HG03175 (cell line): Measurements from ENCODE around the gene HOXB5.
A peak's percentile ranks its signal among the peaks of the same experiment; 100 is the strongest.

Experiments
- ATAC-seq: cut with Tn5 transposase; IDR thresholded peaks from one replicate; pipeline ENCODE4 v1.9.1; 2021; ENCODE audit warnings: mild to moderate bottlenecking, moderate library complexity; ENCODE audit not compliant: unreplicated experiment

Gene HOXB5

DNA sequence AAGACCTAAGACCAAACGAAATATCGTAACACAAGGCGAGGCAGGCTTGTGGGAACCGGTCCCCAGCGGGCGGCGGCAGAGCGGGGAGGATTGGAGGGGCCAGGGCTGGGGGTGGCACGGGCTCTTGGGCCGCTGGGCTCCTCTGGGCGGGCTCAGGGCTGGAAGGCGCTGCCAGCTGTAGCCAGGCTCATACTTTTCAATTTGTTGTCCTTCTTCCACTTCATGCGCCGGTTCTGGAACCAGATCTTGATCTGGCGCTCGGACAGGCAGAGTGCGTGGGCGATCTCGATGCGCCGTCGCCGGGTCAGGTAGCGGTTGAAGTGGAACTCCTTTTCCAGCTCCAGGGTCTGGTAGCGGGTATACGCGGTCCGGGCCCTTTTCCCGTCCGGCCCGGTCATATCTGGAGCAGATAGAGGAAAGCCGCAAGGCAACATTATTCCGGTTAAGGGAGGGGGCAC lies 1.5 kb downstream of the HOXB5 start:
- no peak for ATAC-seq

DNA sequence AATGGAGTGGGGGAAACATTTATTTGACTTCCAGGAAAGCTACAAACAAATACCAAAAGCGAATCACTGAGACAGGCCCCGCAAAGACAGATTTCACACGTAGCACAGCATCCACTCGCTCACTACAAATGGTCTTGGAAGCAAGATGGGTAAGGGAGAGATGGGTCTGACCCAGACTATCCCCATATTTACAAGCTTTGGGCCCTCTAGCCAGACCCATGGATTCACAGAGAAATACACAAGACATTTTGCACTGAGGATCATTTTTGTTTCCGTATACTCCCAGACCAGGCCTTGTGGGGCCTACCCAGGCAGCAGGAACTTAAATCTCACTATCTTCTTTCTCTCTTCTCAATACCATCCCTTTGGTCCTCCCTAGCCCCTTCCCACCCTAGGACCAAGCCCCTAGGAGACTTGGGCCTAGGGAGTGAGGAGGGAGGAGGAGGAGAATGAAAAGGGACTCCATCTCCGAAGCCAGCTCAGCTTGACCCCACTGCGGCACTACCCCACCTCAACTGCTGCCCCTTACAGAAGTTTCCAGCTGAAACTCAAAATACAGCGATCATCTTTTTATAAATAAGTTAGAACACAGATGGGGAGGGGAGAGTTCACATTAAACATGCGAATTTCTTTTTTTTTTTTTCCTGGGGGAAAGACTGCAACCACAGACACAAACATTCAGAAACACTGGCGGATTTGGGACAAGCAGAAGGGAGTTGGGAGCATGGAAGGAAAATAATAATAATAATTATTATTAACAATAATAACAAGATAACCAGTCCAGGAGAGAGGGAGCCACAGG lies 2.1 kb downstream of the HOXB5 start:
- ATAC-seq = no peak

DNA sequence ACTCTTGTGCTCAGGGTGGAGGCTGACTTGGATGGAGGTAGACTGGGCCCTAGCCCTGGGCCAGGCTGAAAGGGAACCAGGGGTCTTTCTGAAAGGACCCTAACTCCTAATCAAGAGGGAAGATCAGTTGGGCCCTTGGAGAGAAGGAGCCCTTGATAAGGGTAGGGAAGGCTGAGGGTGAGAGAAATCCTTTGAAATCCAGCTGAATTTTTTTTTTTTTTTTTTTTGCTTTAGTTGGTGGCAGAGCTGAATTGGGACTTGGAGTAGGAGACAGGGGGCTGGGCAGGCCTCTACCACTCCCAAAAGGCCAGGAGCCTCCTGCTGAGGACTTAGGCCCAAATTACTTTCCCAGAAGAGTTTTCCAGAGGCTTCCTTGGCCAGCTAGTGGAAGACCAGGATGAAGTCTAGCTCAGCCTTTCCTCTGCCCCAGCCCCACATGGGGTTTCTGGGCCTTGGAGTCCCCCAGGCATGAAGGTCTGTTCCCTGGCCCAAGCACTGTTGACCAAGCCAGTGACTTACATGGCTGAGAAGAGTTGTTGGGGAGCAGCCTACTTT lies 2.9 kb downstream of the HOXB5 start:
- no peak for ATAC-seq

DNA sequence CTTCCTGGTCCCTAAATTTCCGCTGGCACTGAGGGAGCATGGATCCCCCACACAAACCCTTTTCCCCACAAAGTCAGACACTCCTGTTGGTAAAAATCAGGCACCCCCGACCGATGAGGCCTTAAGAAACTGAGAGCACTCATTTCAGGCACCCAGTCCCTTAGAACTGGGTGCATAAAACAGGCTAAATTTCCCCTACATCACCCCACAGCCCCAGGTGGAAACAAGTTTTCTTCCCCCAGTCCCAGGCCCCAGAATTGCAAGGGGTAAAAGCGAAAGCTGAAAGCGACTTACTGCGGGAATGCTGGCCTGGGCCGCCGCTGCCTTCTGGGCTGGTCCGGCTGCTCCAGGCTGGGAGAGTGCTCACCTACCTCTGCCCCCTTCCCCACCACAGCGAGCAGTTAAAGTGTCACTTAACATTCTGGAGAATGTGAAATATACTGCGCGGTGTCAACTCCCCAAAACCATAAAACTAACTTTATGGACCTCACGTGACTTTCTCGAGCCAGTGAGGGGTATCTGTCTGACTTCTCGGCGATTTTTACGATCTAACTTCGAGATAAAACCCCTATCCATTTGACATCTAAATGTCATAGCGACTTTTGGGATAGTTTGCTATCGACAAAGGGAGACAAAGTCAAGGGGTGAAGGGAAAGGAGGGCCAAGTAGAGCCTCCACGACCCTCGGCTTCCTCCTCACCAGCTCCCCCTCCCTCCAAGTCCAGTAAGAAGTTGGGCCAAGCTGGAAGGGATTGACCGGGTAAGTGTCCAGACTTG lies 3.6 kb downstream of the HOXB5 start, which contains the start of gene HOXB3:
TSS of gene HOXB3 (minus strand) at position 411 of the 776 bp plus-strand sequence. CDS start 37,767 bp downstream, outside the sequence.
- no peak for ATAC-seq

DNA sequence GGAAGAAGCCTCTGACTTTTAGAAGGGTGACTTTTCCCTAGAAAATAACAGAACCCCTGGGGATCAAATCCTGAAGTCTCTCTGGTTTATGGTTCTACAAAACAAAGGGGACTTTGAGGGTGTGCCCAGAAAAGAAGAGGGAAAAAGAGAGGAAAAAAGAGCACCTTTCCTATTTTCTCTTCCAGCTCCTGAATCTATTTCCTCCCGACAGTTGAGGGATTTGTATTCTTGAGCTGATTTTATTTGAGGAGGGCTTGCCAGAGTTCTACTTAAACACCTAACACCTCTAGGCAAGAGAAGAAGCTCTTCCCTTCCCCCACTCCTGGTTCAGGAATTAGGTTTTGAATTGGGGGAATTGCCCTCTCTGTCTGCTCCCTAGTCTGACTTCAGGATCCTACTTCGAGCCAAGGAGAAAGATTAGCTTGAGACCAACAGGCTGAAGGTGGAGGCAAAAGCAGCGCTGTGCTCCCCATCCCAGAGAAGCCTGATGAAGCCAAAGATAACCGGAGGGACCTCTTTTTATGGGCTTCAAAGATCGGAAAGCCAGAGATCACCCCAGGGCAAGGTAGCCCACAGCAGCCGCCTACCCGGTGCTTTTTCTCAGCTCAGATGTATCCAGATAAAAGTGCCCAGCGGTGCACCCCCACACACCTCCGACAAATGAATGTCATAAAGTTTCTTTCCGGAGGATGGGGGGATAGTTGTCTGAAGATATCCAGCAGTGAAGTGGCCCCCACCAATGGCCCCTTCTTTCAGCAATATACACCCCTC lies 4.3 kb downstream of the HOXB5 start:
- ATAC-seq = no peak

DNA sequence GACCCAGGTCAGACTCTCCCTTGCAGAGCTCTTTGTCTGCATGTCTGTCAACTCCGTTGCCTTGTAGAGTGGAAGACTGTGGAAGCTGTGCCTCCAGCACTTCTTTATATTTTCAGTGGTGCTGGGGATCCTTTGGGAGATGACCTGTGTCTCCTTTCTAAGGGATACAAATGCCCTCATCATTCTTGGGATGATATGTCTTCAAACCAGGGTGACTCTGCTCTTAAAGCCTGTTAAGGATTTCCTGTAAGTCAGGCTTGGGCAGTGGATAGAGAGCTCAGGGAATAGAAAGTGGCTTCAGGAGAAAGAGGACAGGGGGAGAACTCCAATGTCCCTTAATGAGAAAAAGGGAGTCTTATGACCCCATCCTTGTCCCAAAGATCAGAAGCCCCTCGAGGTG lies 5.1 kb downstream of the HOXB5 start:
- ATAC-seq = no peak

DNA sequence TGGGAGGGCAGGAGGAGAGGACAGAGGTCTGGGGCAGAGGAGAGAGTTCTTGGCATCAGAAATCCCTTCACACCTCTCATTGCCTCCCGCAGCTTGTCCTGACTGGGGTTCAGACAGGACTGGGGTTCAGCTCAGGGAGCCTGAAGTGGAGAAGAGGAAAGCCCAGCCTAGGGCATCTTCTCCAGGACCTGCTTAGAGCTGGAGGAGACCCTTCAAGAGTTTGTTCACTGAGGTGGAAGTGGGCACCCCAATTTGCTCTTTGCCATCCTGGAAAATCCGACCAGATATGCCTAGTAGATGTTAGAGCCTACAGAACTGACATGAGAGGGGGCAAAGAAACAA lies 5.5 kb downstream of the HOXB5 start:
- ATAC-seq = no peak

DNA sequence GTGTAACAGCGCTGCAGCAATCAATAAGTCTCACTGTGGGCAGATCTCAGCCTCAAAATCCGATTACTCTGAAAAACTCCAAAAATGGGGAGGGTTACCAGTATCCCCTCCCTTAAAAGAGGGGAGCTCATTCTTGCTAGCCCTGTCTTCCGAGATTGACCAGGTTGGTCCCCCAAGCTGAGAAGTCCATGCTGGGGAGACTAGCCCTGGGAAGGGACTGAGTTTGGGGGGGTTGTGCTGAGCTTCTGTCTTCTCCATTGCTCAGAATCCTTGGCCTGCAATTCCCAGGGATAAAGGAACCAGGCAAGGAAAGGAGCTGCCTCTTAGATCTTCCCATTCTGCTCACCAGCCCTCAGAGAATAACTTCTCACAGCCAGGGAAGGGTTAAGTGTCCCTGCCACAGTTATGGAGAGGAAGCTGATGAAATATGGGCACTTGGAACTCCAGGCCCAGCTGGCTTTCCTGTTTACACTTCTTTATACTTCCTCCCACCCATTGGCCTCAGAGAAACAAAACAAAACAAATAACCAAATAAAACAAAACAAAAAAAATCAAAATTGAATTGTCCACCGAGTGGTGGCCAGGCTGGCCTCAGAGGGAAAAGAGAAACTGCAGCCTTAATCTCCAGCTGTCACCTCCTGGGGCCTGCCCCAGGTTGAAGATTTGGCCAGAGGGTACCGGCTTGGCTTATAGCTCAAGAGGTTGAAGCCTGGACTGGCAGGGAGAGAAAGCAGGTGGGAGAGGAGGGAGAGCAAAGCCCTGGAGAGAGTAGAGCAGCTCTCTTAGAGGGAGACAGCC lies 6.1 kb downstream of the HOXB5 start:
- no peak for ATAC-seq

DNA sequence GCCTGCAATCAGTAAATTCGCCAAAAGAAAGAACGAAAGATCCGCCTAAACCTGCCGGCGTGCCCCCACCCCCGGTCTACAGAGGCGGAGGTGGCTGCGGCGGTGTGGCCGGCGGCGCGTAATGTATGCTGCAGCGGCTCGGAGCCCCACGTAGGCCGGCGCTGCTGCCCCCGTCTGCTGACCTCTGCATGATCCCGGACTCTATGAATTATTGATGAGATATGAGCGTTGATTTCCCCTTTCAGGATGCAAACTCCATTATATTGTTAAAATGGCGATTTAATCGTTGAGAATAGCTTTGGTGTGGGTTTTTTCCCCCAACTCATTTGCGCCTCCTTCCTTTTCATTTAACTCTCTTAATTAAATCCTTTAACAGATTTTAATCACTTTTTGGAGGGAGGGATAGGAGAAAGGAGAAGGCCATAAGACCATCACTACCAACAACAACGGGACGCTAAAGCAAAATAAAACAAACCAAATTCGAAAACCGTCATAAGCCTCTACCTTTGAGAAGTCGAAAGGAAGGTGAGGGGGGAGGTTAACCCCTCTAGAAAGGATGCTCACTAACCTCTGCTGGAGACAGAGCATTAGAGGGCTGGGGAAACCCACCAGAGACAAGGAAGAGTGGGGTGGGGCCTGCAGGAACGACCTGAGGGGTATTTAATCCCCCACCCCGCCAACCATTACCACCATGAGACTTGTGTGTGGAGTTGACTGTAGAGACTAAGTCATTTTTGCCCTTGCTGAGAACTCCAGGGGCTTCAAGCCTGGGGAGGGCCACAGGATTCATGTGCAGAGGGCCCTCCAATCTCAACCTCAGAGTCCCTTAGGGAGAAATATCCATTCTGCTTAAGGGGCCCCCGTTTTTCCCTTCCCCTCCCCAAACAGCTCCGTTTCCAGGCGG lies 7.0 kb downstream of the HOXB5 start:
- no peak for ATAC-seq

DNA sequence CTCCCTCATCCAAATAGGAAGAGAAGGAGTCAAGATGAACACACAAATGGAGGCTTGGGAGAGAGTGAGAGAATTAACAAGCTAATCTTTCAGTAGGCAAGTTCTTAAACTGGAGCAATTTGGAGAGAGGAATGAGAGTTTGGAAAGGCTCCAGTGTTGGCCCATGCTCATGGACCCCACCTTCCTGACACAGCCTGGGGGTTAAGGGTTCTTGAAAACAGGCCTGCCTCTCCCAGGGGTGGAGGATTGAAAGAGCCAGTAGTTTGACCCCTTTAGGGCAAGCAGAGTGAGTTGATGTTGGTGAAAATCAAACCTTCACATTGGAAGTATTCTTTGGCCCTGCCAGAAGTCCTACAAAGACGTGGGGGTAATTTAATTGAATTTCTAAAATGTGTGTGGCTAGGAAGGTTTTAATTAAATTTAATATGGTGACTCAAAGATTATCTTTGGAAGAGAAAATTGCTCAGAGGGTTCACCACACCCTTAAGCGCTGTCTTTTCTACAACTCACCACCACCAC lies 9.3 kb downstream of the HOXB5 start:
- ATAC-seq = no peak

DNA sequence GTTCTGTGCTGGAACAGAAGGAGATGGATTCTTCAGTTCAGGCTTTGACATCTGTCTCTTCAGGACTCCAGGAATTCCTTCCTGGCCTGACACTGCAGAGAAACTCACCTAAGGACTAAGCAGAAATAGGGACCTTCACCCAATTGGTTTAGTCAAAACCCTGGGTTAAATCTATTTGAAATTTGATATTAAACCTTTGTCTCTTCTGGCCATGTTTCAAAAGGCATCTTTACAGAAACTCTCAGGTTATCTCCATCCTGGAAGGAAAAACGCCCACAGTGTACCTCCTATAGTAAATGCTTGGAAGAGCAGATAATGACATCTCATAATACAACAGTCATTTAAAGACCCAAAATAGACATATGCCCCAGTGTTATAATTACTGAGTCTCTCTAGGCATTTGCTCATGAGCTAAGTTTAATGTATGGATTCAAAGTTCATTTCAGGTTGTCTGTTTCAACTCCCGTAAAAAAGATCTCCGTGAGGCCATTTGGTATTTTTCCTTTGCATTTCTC lies 9.8 kb downstream of the HOXB5 start:
- no peak for ATAC-seq

DNA sequence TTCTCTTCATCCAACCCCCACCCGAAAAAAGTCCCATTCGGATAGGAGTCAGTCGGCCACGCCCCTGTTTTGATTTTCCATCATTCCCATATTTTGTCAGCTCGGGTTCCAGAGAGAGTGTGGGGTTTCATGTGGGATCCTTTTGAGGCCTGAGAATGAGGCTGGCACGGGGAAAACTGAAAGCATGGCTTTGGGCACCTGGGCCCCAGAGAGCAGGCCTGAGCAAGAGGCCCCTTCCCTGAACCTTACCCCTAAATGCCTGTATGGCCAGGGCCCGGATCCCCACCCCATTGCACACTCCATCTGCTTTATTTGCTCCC lies 10.9 kb downstream of the HOXB5 start:
- no peak for ATAC-seq

DNA sequence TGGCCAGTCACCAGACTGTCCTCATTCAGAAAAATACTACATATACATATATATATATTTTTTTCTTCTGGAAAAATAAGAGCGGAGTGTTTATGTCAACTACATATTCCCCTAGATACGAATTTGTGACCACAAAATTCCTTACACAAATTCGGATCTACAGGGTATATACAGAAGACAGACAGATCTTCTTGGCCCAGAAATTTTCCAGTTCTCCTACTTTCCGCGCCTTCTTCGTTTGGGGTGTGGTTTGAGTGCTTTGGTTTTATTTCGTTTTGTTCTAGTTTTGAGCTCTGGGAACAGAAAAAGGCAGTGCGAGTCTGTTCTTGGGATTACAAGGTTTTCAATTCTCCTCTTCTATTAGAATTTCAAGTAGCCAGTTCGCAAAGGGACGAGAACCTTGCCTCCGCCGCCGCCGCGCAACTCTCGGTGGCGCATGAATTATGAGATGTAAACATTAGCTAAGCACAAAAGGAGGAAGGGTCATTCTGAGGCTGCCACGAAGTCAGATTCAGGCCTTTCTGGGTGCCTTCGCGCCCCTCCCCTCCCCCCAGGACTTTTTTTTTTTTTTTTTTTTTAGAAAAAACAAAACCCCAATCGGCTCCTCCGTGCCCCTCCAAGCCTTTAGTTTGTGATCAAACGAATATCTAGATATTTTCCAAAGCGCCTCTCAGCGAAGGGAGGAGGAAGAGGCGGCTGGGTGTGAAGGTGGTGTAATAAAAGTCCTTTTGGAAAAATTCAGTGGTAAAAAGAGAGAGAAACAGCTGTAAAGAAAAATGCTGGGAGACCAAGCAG lies 13.6 kb downstream of the HOXB5 start:
- no peak for ATAC-seq

DNA sequence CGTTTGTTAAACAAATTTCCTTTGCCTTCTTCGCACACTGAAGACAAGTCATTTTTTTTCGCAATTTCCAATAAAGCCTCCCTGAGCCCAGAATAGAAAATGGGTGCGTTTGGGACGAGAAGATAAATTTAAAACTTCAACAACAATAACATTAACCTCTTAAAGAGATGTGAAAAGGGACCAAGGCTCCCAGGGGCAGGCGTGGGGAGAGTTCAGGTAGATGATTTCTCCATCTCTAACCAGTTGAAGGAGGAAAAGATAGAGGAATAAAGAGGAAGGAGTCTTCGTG lies 14.2 kb downstream of the HOXB5 start:
- no peak for ATAC-seq

DNA sequence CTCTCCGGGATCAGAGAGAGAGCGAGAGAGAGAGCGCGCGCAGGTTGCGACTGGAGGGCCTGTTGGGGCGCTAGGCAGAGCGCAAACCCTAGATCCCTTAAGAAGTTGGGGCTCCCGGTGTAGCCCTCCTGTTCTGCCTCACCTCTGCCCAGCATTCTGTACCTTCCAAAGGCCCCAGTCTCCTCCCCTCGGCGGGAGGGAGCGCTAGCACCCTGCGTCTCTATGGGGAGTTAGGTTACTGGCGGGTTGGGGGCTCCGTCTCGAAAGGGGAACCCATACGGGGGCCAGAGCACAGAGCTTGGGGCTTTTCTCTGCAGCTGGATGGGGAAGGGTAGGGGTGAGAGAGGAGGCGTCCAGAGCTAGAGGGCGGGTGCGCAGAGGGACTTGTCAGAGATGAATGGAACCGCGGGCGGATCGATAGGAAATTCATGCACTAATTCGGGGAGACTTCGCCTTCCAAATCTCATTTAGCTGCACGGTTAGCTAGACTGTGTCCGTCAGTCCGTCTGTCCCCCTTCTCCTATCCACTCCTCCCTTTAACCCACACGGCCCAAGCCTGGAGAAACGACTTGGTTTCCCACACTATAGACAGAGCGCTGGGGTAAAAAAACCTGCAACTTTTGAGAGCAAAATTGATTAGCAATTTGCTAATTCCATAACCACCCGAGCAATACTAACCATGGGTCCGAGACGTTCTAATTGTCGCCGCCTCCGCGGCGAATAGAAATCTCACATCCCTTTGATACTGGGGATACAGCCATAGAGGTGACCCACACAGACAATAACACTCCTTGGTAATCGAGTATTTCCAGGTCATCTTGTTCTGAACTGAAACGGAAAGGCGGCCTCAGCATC lies 14.7 kb downstream of the HOXB5 start:
- peak; percentile 21 for ATAC-seq

DNA sequence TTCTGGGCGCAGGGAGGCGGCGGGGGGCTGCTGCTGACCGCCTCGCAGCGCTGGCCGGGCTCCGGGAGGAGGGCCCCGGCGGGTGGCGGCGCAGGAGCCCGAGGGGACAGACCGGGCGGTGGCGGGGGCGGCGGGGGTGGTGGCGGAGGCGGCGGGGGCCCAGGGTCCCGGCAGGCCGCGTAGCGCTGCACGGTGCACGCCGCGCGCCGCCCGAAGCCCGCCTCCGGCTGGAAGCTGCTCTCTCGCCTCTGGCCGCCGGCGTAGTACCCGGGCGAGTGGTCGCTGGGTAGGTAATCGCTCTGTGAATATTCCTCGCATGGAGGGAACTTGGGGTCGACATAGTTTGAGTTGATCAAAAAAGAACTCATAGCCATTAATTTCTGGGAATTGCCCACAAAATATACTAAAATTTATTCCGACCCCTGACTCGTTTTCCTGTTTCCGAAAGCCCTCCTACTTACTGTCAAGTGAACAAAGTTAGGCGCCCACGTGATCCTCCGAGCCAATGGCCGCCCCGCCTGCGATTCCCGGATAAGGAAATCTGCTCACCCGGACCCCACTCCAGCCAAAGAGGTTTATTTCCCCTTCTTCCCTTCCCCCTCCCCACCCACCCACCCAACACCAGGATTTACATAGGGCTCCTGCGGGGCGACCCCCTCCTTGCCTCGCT lies 15.5 kb downstream of the HOXB5 start, which contains the start of gene HOXB4:
TSS of gene HOXB4 (minus strand) at position 405 of the 670 bp plus-strand sequence. CDS start at position 374, 31 bp downstream.
- ATAC-seq = peak; percentile 53
